ENCODE measurements around the gene SBF2.

GRCh38 chr11:9957072-9957471, 336.9 kb downstream of the SBF2 start:
- TF ChIP-seq CTCF (conservative IDR thresholded peaks at IDR 0.05) (no peak), ZFX (IDR thresholded peaks at IDR 0.05) (no peak)

Measured in C4-2B (cell line).